G401 (cell line): ENCODE measurements around the gene MYLIP. TPM values are rescaled to one million over a fixed set of nuclear protein-coding genes. Genes with fewer than 3 reads are reported as not detected.
A peak's percentile ranks its signal among the peaks of the same experiment; 100 is the strongest.

ENCODE experiments used
- DNase-seq: peaks from one replicate; pipeline ENCODE4 v3.0.0-alpha.2; 2015; ENCODE audit warnings: low spot score
- in situ Hi-C: cut with HindIII; loops from 2 replicates; pipeline ENCODE4 v1.10.0; 2016; ENCODE audit warnings: low sequenced_read_pairs, mixed read lengths
- total RNA-seq: library from RNA; depleted of rRNA; stranded (reverse); fragments of >200 nt; shearing (Covaris generic); gene quantifications from 2 replicates; pipeline ENCODE4 v1.2.3, GENCODE V29; 2014

The MYLIP gene
- total RNA-seq, 1 experiment from 2014 or later = 2.0 TPM

GRCh38 chr6:16105854-16106253 is 23.0 kb upstream of the MYLIP start:
- in situ Hi-C loops = no loop called here
- no peak for DNase-seq

- no peak for DNase-seq
- in situ Hi-C loops = no loop called here
Observed at GRCh38 chr6:16106991-16107787, 21.7 kb upstream of the MYLIP start.

- no peak for DNase-seq
- in situ Hi-C loops = no loop called here
Observed at GRCh38 chr6:16108419-16108818, 20.5 kb upstream of the MYLIP start.

GRCh38 chr6:16108921-16109658 is 19.8 kb upstream of the MYLIP start:
- DNase-seq = no peak
- in situ Hi-C loops = no loop called here

- in situ Hi-C loops = no loop called here
- DNase-seq = no peak
Observed at GRCh38 chr6:16109659-16110305, 19.1 kb upstream of the MYLIP start.

DNA sequence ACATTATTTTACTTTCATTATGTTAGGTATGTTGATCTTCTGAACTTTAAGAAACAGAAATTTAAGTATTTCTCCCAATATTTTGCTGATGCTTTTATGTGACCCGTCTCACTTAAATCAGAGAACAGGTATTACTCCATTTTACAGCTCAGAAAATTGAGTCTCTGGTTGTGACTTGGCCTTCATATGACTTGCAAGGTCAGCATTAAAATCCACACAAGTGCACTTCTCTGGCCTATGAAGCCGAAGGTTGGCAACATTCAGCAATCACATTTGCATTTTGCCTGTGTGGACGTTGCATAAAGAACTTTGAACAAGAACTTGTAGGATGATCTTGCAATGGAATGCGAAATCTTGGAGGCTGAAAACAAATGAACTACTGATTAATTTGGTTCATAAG is 10.1 kb upstream of the MYLIP start:
- in situ Hi-C loops = no loop called here

DNA sequence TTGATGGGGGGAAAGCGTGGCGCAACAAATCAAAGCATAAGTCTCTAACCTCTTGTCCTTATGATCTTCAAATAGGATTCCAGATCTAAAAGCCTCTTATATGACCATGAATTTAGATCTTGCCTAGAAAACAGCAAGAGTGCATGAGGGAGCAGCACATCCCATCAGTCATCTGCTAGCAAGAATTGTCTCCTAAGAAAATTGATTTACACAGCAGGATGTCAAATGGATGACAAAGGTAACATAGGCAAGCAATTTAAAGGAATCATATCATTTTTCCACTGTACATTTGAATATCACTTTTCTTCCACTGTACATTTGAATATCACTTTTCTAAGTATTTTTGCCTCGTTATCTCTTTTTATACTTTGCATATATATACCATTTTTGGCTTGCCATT is 7.5 kb upstream of the MYLIP start:
- DNase-seq = no peak
- in situ Hi-C loops = no loop called here

More for the DNA sequence above, 10.1 kb upstream of the MYLIP start:
- no peak for DNase-seq

DNA sequence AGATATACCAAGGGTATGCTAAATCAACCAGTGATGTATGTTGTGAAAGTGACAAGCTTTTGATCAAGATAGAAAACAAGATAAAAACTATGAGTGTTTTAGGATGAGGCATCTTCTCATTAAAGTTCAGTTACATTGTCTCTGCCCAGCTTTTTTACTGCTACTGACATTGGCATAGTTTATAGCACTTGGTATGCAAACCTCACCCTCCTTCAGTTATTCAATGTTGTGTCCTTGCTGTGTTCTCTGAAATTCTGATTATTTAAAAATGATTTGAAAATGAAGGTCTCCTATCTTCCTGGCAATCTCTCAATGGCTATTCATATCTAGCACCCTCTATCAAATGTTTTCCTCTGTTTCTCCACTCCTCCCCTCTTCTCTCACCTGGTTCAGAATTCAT is 6.7 kb upstream of the MYLIP start:
- in situ Hi-C loops = no loop called here
- no peak for DNase-seq

DNA sequence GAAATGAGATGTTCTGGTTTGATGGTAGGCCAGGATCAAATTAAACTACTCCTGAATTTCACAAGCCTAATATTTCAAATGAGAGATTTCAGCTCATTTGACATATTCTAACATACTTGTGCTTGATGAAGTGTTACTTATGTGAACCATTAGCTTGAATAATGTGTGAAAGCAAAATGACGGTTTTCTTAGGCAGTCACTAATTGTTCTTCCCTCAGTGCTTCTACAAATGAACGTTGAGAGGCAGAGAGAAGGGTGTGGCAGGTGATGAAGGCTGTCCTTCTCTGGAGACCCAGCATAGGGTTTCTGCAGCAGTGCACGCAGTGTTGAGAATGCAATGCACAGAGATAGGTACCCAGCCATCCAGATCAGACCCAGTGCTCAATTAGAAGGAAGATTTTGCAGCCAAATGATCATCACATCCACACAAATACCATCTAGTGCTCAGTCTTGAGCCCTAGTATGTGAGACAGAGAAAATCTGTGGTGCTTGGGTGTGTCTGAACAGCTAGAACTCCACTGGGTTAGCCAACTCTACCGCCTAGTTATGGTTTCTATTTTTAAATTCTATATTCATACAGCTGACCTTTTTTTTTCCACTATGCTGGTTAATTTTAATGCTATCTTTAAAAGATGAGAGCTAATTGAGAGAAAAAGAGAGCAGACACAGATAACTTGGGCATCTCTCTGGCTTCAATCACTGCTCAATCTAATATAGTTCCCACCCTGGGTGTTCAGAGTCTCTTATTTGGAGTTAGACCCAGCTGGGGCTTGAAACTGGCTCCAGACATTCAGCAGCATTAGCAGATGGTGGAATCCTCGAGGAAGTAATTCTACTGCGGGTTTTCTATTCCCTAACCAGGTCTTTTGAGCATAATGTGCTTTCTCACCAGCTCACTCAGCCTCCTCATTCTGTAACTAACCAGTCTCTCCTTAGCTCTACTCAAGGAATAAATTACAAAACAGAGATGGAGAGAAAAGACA is 4.4 kb upstream of the MYLIP start:
- in situ Hi-C loops = no loop called here
- DNase-seq = no peak

- in situ Hi-C loops = no loop called here
- DNase-seq = no peak
Observed at GRCh38 chr6:16126056-16126455, 2.8 kb upstream of the MYLIP start.

DNA sequence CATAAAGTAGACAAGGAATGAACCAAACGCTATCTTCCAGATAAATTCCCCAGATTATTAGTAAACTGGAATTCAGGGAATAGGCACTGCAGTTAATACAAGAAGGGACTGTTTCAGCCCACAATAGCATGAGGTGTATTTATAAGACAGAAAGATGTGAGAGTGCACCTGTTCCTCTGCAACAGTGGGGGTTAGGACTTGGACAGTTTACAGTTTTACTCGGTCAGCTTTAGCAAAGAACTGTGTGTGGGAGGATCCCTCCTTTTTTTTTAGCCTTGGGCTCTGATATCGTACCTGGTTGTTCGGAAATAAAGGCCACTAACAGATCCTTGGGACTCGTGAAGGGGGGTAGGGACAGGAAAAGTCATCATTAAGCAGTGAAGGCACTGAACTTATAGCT is 2.0 kb upstream of the MYLIP start:
- in situ Hi-C loops = no loop called here
- DNase-seq = no peak

DNA sequence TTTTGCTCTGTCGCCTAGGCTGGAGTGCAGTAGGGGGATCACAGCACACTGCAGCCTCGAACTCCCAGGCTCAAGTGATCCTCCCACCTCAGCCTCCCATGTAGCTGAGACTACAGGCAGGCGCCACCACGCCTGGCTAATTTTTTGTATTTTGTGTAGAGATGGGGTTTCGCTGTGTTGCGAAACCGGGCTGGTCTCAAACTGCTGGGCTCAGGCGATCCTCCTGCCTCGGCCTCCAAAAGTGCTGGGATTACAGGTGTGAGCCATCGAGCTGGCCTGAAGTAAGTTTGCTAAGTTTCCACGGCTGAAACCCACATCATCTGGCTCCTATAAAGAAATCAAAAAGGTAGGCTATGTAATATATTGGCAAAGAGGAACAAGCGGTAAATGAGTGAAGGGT is 1.4 kb upstream of the MYLIP start:
- DNase-seq = no peak
- in situ Hi-C loops = no loop called here

DNA sequence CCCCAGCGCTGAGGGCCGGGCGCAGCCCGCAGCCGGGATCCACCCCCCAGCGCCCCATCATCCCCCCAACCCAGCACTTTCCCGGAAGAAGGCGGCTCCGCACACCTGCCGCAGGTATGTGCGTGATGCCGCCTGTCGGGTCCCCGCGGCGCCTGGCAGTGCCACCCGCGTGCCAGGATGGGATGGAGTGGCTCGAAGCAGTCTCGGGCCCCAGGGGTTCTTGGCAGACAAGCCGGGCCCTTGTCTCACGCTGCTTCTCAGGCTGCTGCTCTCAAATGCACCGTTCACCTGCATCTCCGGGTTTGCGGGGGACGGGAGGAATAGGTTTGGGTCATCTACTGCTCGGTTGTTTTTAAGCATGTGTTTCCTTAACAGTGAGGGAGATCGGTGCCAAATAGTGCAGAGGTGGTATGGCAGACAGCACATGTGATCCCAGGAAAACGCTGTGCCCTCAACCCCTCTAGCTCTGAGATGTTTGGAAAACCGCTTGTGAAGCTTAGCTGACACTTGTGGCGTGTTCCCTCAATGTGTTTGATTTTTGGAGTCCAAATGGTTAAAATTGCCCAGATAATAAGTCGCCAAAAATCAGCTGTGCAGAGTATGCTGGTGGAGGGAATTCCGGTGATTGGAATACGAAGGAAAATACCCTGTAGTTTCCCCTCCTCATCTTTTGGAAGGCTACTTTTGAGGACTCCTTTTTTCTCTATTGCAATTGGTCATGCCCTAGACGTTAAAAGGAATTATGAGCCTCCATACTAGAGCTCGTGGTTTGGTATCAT is 926 bp downstream of the MYLIP start:
- in situ Hi-C loops = no loop called here
- peak; percentile 61 for DNase-seq

DNA sequence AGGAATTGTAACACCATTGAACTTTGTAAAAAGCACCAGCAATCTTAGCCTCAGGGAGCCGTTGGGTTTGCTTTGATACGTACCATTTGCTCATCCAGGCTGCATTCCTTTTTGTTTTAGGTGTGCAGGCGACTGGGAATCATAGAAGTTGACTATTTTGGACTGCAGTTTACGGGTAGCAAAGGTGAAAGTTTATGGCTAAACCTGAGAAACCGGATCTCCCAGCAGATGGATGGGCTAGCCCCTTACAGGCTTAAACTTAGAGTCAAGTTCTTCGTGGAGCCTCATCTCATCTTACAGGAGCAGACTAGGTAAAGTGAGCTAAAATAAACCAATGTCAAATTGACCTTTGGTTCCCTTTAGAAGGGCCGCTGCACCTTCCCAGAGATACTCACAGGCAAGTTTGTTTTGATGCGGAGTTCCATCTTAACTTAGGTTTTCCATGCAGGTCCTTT is 1.6 kb downstream of the MYLIP start:
- in situ Hi-C loops = no loop called here
- peak; percentile 39 for DNase-seq

DNA sequence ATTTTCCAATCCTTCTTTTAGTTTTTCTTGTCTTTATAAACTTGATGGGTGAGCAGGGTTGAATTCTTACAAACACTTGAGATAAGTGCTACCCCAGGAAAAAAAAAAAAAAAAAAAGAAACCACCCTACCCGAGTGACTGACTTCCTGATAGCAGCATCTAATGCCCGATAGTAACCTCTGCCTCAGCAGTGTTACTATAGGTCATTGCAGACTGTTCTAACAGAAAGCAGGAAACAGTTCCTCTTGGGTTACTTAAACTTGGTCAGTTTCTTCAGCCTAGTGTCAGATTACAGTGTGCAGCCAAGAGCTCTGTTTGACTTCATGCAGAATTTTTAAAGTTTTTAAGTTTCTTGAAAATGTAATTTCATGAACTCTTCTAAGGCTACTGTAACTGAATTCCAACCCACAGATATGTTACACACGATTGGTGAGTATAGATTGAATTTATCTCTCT is 2.1 kb downstream of the MYLIP start:
- peak; percentile 41 for DNase-seq
- in situ Hi-C loops = no loop called here

DNA sequence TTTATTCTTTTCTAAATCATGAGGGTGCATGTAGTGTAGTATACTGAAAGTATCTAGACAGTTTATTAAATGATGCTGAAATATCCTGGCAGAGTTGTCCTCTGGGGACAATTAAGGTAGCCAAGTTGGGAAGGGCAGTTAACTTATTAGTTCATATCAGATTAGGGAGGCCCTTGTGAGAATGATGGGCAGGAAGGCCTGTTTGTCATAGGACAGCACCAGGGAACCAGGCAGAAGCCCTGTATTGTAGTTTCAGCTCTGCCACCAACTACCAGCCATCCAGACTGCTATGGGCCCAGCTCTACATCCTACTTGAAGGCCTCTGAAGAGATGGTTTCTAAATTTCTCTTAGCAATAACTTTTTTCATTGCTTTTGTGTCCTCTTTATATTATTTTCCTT is 4.0 kb downstream of the MYLIP start:
- in situ Hi-C loops = no loop called here
- peak; percentile 33 for DNase-seq

DNA sequence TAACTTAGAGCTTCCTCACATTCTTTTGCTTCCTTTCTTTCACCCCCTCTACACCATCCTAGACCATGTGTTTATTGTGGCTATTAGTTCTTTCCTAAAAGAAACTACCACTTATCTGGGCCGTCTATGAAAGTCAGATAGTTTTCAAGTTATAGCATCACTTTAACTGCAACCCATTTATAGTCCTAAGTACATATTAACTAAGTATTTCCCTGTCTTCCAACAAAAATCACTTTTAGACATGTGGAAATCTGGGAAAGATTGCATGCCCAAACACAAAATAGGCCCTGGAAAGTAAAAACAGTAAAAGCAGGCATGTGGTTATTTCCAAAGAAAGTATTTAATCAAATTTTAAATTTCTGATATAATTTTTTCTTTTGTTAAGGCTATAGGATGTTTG is 5.5 kb downstream of the MYLIP start:
- in situ Hi-C loops = no loop called here
- DNase-seq = no peak

DNA sequence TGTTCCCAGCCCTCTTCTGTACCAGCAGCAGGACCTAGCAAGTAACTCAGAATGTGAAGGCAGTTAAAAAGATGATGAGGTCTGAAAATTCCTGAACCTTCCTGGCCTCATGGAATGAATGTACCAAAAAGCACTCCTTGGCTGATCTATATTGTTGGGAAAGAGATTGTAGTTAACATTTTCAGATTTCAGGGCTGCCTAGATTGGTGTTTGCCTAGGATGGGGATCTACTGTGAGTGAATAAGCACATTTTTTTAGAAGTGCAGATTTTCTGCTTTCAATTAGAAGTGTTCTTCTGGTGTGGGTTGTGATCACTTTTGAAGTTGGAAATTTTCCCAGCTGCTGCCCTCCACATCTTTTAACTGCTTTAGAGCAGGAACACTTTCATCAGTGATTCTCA is 6.2 kb downstream of the MYLIP start:
- in situ Hi-C loops = no loop called here
- DNase-seq = no peak
